Hippocampal formation (tissue), 2 donors: Measurements from ENCODE around the gene AP3B1.
"Not testable (repeated sequence)": the region's sequence is repeated elsewhere in the genome, so short reads cannot be mapped to it uniquely, and the experiment has no call there.

Experiments used
- DNase-seq, 2 donors: peaks; one replicate each; lab custom pipeline; 2025; lab: John Stamatoyannopoulos, UW

The AP3B1 gene

DNA sequence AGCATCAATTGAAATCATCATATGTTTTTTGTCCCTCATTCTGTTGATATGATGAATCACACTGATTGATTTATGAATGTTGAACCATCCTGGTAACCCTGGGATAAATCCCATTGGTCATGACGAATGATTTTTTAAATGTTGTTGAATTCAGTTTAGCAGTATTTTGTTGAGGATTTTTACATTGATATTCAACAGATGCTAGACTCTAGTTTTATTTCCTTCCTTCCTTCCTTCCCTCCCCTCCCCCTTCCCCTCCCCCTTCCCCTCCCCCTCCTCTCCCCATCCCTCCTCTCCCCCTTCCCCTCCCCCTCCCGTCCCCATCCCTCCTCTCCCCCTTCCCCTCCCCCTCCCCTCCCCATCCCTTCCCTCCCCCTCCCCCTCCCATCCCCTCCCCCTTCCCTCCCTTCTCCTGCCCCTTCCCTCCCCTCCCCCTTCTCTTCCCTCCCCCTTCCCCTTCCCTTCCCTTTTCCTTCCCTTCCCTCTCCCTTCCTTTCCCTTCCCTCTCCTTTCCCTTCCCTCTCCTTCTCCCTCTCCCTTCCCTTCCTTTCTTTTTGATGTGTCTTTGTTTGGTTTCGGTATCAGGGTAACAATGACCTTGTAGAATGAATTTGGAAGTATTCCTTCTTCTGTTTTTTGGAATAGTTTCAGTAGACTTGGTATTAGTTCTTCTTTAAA, 142.8 kb downstream of the AP3B1 start:
- no peak for DNase-seq

DNA sequence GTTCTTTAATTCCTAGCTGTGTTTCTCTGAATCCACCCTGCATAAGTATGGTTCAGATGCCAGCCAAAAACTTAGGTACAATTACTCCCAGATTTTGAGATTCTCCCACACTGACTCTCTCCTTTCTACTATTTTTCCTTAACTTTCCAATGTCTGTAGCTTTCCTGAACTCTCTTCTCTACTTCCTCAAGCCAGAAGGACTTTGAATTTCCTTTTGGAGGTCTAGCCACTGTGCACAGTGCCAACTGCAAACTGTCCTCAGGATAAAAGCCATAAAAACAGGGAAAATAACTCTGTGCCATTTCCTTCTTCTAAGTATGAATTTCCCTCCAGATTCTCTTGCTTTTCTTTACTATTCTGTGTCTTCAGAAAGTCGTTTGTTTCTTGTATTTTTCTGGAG, 157.2 kb downstream of the AP3B1 start:
- DNase-seq: no peak

DNA sequence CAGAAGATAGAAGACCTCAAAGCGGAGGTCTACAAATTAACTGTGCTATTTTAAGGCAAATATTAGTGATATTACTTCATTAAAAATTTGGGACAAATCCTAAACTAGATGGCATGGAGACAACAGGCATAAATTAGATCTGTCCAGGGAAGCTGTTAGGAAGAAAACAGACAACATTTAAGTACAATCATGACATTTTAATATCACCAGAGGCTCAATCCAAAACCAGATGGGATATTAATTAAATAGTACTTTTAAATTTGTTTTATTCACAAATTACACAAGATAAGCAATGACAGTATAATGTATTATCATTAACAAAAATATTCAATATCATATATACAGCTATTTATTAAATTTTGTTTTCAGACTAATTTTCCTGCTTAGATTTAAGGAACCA, 161.1 kb downstream of the AP3B1 start:
- no peak for DNase-seq

DNA sequence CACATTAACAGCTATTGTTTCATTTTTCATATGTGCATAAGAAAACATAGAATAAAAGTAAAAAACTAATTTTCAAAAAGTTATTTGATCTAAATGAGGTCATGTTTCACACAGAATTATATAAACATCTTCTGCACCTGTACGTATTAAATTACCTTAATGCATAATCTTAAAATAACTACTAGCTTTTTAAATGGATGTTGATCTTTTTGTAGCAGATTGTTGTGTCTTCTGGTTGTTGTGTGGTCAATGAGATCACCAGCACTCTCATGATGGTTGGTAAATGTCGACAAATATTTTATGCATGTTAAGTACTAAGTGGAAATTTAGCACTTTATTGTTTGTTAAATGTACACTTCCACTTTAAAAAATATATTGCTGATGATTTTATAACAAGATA, 162.0 kb downstream of the AP3B1 start:
- no peak for DNase-seq

DNA sequence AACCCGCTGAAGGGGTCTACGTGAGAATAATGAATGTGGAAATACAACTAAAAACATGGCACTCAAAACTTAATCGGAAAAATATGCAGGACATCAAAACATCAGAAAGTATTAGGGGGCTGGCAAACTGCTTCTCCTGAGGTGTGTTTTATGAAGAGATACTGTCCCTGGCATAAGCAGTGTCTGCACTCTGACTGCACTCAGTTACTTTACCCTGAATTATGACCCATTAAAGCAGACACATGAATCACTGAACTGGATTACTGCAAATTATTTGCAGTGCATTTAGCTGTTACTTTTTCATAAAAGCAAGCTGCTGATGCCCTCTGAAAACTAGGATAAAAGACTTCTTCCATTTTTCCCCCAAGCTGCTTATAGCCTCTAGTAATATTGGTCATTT, 164.9 kb downstream of the AP3B1 start:
- DNase-seq: no peak

DNA sequence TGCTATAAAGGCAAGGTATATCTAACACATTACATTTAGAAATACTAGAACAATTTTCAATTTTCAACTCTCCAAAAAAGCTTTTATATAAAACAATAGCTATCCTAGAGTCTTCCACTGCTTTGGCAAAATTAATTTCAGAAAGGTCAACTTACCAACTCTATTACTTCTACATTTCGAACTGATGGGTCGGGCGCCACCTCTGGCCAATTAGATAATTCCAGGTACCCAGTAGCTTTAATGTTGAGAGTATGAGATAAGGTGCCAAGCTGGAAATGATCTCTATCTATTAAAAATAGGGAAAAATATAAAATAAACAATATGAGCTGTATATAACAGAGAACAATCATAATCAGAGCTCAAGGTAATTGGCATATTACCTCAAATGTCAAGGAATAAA, 166.6 kb downstream of the AP3B1 start:
- no peak for DNase-seq

DNA sequence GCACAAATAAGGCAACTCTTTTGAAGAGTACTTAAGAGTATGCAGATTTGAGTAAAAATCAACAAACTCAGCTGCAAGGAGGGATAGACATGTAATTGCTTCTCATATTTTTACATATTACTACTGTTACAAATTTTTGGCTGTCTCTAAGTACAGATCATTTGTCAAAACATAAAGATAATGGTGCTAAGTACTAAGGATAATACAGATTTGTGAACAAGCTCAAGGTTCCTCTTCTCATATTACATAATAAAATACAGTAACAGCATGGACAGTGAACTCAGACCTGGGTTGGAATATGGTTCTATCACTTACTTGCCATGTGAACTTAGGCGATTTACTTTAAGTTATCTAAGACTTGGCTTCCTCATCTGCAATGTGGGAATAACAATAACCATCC, 168.0 kb downstream of the AP3B1 start:
- DNase-seq: no peak

DNA sequence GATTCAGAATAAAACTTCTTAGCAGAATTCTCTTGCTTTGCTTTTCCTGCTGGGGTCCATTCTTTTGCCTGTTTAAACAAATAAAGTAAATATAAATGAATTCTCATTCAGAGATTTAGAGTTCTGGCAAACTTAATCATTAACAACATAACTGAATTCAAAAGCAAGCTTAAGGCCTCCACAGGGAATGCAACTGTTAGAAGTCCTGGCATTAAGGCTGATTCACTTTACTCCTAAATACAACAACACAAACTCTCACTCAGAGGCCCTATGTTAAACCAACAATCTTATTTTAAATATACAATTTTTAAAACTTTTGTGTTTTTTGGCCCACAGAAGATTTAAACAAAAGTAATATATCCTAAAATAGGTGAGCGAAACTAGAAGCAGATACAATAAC, 178.3 kb downstream of the AP3B1 start:
- DNase-seq: no peak

DNA sequence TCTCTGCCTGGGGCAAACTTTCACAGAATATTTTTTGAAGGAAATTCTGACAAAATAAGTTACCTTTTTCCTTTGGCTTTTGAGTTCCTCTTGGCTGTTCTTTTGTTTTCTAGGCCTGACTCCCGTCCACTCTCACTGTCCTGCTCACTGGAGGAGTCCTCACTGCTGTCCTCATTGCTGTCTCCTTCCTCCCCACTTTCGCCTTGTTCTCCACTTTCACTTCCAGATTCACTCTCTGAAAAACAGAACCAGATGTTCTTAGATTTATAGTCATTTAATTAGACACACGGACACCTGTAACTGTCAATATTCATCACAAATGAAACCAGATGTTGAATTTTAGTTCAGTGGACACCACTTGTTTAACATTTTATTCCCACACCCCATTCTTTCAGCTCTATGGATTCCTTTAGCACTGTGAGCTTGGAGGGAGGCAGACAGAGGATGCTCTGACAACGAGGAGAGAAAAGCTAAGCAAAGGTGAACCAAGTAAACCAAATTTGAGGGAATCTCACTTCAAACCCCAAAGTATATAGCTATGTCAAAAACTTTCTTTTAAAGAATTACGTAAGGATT, 180.7 kb downstream of the AP3B1 start:
- DNase-seq: peak in 1 of 2 donors; percentile 0

DNA sequence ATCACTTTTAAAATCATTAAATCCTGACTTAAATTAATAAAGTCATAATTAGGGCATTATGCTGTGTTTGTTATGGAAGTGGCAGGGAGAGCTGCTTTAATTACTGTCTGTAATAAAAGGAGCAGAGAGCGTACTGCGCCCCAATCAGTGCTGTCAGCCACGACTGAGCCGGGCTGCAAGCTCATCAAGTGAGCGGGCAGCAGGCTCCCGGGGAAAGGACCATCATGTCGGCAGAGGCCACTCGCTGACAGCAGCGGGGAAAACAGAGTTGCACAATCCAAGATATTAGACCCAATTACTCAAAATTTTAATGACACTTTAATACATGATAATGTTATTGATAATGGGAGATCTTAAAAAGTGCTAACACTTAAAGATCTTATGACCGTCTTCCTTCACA, 181.6 kb downstream of the AP3B1 start:
- no peak for DNase-seq

DNA sequence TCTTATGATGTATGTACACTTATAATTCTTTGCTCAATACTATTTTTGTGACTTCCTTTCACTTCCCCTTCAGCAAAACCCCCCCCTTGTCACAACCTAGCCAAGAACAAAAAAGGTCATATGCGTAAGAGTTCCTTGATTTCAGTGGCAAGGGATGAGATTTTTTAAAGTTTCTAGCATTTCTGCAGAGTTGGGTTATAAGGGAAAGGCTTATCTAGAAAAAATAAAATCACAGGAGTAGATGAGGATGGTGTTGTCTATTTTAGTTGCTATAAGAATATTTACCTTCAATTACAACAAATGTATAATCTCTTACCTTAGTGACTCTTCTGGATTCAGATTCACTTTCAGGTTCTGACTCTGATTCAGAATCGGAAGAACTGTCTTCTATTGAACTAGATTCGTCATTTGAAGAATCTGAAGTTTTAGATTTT, 184.6 kb downstream of the AP3B1 start:
- no peak for DNase-seq

DNA sequence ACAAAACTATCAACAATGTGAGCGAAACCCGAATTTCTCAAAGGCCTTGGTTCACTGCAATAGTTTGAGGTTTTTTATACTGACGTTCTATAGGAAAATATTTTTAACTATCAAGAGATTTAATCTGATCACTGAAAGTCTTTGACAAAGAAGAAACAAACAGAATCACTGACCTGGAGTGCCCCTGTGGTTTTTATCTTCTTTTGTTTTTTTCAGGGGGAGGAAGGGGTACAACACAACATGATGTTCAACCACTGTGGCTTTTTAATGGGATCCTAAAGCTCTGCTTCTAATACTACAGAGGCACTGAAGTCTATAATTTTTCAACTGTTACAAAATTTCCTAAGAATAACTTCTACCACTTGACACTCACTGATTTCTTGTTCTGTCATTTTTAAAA, 185.9 kb downstream of the AP3B1 start:
- DNase-seq: no peak

DNA sequence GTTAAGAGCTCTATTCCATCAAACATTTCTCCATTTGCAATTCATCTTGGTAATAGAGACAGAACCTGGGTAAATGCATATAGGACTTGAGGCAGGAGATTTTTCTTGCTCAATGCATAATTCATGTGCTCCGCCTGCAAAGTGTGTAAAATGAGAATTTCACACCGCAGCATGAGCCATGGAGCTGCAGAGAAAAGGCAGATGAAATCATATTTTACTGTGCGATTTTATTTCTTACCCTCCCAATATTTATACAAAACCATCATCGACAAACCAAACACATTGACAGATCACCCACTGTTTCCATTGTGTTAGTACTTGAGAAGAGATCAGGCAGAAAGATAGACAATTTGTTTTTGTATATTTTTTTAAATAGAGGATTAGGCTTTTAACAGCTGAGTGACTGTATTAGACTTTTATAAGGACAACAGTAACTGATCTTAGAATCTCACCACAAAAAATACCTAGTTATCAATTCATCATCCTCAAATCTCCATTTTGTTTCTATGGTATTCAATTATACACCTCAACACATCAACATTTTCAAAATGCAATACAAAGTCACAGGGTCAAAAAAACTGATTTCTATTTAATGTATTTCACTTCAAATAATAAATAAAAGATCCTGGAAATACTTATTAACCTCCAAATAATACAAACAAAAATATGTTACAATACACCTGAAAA, 191.1 kb downstream of the AP3B1 start:
- DNase-seq: no peak

DNA sequence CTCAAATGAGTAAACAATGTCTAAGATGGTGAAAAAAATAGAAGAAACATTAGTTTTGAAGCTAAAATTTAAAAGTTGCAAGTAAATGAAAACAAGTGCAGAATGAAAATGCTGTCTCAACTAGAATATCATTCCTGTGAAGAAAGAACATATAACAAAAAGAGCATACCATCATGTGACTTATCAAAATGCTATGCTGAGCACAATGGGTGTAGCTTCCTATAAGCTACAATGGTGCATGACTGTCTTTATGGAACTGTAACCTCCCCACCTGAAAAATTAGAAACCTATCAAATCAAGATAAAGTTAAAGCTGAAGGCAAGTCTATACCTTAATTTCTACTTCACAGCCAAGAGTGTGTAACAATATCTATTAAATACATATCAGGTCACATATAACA, 192.0 kb downstream of the AP3B1 start:
- no peak for DNase-seq

DNA sequence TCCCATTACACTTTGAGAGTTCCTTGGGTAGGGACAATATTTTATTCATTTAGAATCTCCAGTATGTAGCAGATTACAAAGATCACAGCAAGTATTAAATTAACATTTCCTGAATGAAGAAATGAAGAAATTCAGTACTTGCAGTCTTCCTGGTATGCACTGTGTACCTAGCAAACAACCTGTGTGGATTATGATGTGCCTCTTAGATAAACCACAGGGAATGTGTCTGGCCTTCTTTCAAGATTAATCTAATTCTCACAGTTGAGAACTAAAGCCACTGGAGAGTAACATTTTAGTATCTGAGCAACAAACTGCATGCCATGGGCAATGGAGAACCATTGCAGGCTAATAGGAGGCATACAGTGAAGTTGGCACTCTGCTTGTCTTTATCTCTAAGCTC, 199.4 kb downstream of the AP3B1 start:
- no peak for DNase-seq

DNA sequence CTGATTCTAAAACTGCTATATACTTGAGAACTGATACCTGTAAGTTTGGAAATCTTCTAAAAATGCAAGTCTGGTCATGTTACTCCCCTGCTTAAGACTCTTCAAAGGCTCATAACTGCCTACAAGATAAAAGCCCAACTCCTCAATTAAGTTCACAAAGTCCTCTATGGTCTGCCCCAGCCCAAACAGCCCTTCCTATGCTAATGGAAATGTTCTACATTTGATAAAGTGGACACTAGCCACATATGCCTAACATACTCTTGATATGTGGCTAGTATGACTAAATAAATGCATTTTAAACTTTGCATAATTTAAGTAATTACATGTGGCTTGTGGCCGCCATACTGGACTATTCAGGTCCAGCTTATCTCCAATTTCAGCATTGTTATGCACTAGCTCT, 204.5 kb downstream of the AP3B1 start:
- no peak for DNase-seq

DNA sequence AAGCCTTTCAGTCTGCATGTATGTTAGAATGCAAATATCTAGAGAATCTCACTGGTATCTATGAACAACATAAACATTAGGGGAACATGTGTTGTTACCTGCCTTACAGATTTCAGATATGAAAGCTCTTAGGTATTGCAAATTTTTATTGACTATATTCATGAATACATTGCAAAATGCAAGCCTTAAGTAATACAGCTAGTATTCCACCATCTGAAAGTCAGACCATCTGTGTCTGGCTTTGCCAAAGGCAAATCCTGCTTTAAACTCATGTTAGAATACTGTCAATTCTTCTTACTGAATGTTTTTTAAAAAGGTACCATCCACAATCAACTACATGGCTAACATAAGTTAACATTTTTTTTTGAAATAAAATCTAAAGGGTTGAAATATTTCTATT, 215.6 kb downstream of the AP3B1 start:
- DNase-seq: no peak

DNA sequence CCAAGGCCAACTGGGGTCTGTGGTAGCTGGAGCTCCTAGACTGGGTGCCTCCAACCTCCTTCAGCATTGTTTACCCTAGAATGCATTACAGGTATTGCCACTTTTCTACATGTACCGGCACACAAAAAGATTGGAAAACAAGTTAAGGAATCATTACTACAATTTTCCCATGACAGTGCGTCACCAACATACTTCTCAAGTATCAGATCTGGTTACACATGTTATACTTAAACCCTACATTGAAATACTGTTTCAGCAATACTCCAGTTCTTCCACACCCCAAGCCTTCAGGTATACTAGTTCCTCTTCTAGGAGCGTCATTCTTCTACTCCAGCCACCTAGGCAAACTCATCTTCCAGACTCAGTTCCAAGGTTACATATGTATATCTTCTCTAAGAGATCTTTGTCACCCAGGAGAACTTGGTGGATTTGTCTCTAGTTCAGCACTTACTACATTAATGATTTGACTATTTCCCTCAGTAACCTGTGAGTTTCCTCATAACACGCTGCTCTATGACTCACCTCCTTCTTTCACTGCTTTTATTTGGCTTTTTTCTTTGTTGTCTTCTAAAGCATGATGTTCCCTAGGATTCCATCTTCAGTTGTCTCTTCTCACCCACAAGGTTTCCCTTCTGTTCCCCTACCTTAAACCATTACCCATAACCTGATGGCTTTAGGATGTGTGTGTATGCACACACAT, 217.0 kb downstream of the AP3B1 start:
- DNase-seq: no peak

DNA sequence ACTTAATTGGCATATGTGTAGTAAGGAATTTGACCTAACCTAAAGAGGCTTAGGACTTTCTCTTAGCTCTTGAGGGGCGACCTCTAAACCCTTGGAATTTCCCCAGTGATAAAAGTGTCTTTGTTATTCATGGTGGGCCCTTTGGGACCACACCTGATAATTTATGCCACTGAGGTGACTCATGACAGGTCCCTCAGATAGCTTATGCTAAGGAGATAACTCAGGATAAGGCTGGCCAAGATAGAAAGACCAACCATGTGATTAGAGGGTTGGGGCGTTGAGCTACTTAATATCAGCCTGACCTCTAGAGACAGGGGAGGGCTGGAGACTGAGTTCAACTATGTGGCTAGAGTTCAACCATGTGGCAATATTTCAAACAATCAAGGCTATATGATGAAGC, 218.1 kb downstream of the AP3B1 start:
- no peak for DNase-seq

DNA sequence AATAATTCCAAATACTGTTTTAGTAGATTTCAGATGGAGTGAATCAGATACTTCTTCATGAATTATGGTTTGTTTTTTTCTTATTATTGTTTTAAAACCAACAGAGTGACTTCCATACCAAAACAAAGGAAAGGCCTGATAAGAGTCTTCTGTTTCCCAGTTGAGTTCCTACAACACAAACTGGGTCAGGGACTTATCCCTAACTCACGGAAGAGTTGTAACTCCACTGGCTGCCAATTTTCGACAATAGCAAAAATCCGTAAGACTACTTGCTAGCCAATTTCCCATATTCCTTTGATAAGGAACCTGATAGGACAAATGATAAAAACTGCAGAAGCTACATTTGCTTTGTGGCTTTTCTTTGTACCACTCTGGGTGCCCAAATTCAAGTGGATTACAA, 219.2 kb downstream of the AP3B1 start:
- DNase-seq: no peak

DNA sequence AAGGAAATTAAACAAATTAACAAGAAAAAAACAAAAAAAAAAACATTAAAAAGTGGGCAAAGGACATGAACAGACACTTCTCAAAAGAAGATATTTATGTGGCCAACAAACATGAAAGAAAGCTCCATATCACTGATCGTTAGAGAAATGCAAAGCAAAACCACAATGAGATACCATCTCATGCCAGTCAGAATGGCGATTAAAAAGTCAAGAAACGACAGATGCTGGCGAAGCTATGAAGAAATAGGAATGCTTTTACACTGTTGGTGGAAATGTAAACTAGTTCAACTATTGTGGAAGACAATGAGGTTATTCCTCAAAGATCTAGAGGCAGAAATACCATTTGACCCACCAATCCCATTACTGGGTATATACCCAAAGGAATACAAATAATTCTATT, 223.8 kb downstream of the AP3B1 start:
- not testable (repeated sequence) for DNase-seq

DNA sequence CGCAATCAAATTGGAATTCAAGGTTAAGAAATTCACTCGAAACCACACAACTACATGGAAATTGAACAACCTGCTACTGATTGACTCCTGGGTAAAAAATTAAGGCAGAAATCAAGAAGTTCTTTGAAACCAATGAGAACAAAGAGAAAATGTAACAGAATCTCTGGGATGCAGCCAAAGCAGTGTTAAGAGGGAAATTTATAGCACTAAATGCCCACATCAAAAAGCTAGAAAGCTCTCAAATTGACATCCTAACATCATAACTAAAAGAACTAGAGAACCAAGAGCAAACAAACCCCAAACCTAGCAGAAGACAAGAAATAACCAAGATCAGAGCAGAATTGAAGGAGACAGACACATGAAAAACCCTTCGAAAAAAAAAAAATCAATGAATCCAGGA, 226.9 kb downstream of the AP3B1 start:
- not testable (repeated sequence) for DNase-seq

DNA sequence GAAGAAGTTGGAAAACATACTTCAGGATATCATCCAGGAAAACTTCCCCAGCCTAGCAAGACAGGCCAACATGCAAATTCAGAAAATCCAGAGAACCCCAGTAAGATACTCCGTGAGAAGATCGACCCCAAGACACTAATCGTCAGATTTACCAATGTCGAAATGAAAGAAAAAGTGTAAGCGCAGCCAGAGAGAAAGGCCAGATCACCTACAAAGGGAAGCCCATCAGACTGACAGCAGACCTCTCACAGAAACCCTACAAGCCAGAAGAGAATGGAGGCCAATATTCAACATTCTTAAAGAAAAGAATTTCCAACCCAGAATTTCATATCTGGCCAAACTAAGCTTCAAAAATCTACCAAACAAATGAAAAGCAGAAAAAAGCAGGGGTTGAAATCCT, 227.8 kb downstream of the AP3B1 start:
- not testable (repeated sequence) for DNase-seq
